GM19025 (cell line): Measurements from ENCODE around the gene NAGPA.

Experiments used
- ATAC-seq: cut with Tn5 transposase; IDR thresholded peaks from one replicate; pipeline ENCODE4 v1.9.1; 2021; ENCODE audit warnings: mild to moderate bottlenecking, low read depth, moderate library complexity; ENCODE audit not compliant: unreplicated experiment

Gene NAGPA

DNA sequence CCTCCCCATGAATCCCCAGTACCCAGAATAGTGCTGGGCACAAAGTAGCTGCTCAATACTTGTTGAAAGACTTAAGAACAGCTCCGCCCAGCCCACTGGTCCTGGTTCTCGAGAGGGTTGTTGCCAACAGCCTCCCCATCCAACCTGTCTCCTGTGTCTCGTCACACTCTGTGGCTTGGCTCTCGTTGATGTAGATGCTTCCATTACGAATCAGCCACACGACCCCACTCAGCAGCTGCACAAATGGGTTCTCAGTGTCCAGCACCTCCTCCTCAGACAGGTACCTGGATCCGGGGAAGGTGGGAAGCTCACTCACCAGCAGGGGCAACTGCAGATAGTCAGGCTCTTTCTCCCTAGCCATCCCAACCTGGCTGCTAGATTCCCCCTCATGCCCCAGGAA is 2.1 kb downstream of the NAGPA start:
- no peak for ATAC-seq

DNA sequence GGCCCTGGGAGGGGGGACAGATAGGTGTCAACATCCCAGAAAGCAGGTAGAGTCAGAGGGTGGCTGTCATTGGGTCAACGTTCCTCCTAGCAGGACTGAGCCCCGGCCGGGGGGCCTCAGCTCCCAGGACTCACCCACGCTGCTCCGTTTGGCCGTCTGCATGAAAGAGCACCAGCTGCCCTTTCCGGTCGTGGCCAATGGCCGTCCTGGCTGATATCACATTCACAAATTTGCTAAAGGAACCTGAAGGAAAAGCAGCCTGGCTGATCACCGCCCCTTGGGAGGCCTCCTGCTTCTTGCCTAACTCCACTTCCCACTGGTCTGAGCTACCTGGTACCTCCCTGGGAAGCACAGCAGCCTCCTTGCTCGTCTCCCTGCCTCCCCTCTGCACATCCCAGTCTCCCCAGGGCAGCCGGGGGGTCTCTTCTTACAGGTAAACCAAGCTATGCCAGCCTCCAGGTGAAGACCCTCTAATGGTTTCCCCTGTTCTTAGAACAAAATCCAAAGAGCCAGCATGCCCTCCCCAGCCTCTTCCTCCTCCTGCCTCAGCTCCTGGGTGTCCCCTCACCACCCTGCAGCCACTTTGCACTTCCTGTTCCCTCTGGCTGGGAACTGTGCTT is 3.4 kb downstream of the NAGPA start:
- ATAC-seq = no peak

DNA sequence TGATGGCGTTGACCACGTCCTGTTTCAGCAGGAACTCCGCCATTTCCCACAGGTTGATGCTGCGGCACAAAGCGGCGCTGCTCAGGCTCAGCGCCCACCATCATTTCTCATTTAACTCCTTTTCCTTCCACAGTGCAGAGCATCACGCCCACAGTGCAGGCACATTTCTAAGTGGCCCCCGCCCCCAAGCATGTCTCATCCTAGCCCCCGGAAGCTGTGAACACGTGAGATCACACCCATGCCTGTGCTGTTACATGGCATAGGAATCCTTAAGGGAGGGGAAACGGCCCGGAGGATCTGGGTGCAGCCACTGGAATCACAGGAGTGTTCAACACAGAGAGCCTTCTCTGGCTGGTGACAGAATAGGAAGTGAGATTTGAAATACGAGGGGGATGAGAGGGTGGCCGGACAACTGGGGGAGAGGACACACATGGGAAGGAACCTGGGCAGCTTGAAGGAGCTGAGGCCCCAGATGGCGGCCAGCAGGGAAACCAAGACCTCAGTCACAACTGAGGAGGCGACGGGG is 4.7 kb downstream of the NAGPA start:
- no peak for ATAC-seq

- ATAC-seq = no peak
These were observed 6.0 kb downstream of the NAGPA start for GRCh38 chr16:5027575-5028235.

GRCh38 chr16:5027086-5027485 is 6.6 kb downstream of the NAGPA start:
- no peak for ATAC-seq

GRCh38 chr16:5026664-5027063 is 7.1 kb downstream of the NAGPA start:
- no peak for ATAC-seq

- ATAC-seq = no peak
These were observed 8.5 kb downstream of the NAGPA start for GRCh38 chr16:5025171-5025632.

DNA sequence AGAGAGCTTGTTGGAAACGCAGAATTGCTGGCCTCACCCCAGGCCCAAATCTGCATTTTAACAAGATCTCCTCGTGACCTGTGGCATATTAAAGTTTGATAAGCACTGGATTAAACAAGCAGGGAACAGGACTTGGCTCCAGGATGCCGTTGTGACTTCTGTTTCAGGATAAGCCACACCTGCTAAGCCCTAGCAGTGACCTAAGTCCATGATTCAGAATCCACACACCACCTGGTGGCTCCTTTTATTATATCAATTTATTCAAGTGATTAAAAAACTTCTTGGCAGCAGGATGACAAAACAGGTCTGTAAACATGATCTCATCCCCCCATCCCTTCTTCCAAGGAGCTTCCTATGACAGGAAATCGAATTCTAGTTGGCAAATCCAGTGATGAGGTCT is 9.1 kb downstream of the NAGPA start:
- ATAC-seq = no peak

DNA sequence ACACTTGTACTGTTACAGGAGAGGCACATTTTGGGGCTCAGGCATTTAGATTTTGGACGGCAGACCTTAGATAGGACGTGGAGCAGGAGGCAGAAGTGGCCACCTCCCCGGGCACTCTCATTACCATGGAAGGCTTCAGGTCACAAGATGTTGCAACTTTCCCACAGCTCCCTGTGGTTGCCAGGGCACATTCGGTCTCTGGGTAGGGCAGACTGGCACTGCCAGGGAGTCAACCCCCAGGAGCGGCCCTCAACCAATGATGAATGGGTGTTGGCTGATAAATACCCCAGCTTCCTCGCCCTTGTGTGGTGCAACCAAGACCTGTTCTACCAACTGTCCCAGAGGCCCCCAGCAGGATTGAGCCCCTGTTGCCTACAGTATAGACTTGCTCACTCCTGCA is 11.2 kb downstream of the NAGPA start:
- ATAC-seq = no peak

GRCh38 chr16:5020551-5020950 is 13.2 kb downstream of the NAGPA start:
- ATAC-seq = no peak

- ATAC-seq = no peak
These were observed 14.0 kb downstream of the NAGPA start for GRCh38 chr16:5019775-5020174.

- ATAC-seq = no peak
These were observed 14.9 kb downstream of the NAGPA start for GRCh38 chr16:5018793-5019192.

DNA sequence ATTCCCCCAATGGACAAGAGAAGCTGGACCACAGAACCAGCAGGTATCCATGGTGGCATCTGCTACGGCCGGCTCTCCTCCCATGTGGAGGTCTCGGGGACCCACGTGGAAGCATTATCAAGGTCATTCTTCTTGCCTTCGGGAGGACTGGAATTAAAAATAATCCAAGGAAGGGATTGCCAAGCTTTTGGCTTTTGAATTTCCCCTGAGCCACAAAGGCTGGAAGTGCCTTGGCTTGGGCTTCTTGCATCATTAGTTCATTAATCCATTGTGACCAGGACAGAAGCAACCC is 16.1 kb downstream of the NAGPA start:
- ATAC-seq = no peak

DNA sequence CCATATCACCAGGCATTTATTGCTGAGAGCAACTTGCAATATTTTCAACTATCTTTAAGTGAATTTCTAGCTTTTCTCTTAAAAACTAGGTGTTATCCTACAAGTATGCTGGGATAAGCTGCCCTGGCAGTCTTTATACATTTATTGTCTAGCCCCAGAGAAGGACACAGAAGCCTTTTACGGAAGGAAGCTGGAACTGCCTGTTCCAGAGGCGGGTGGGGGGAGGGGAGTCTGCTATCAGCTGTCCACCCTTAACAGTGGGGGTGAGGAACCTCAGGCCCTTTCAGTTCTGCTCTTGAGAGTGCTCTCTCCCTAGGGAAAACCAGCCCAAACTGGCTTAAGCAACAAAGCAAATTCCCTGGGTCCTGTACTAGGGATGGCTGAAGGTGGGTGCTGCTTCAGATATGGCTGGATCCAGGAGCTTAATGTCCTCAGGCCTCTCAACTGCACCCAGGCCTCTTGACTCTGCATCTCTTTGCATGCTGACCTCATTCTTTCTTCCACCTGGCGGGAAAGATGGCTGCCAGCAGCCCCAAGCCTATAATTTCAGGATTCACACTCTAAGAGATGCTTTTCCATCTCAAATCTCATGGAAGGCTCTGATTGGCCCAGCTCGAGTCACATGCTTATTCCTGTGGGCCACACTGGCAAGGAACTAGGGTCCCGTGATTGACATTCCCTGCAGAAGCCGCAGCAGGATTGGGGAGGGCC is 16.6 kb downstream of the NAGPA start:
- ATAC-seq = no peak

DNA sequence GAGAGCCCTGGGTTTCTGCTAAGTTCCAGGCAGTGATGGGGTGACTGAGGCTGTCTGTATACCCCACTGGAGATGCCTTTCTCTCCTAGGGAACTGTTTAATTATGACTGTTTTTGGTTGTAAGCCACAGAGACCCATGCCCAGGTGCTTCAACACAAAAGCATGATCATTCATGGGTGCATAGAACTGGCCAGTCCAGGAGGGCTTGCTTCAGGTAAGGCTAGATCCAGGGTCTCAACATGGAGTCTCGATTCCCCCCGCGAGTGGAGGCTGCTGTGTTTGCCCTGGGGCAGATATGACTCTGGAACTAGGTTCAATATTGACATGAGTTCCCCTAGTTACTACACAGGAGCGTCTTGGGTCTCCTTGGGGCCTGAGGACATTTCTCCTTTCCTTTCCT is 17.8 kb downstream of the NAGPA start:
- no peak for ATAC-seq

GRCh38 chr16:5015351-5015750 is 18.4 kb downstream of the NAGPA start:
- ATAC-seq = no peak

- ATAC-seq = no peak
These were observed 20.8 kb downstream of the NAGPA start for GRCh38 chr16:5012887-5013286.

- no peak for ATAC-seq
These were observed 22.1 kb downstream of the NAGPA start for GRCh38 chr16:5011637-5012036.

DNA sequence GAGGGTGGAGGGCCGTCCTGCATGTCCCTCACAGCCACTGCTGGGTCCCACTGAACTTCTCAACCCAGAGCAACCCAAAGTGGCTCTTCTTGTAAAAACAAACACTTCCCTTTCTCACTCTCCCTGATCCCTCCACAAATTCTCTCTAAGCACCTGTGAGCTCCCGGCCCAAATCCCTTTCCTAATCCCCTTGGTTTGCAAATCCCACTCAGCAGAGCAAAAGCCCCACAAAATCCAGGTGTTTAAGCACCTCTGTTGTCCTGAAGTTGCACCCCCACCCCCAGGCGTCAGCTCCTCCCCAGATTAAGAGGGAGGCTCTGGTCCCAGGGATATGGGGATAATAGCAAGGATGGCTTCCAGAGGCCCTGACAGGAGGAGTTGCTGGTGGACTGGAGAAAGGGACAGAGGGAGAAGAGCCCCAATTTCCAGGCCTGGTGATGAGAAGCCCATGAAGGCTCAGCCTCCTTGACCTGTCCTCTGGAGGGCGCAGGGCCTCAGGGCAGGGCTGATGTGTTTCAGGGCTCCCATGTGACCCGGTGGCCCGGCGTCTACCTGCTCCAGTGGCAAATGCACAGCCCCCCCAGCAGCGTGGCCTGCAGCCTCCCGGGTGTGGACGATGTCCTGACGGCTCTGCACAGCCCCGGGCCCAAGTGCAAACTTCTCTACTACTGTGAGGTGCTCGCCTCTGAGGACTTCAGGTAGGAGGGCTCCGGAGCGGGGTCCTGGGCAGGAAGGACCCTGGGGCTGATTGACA is 23.0 kb downstream of the NAGPA start:
- no peak for ATAC-seq

- no peak for ATAC-seq
These were observed 25.4 kb downstream of the NAGPA start for GRCh38 chr16:5008311-5008731.

GRCh38 chr16:5007256-5007655 is 26.5 kb downstream of the NAGPA start:
- ATAC-seq = no peak
